ENCODE measurements around the gene ARHGEF18. TPM values are rescaled to one million over a fixed set of nuclear protein-coding genes. Genes with fewer than 3 reads are reported as not detected.
"Not testable (repeated sequence)": the region's sequence is repeated elsewhere in the genome, so short reads cannot be mapped to it uniquely, and the experiment has no call there.

ARHGEF18 gene
- total and polyA plus RNA-seq, 2 donors (not counting 1 experiment from before 2014, with no cell fraction given), result 74.0 to 94.9 TPM

DNA sequence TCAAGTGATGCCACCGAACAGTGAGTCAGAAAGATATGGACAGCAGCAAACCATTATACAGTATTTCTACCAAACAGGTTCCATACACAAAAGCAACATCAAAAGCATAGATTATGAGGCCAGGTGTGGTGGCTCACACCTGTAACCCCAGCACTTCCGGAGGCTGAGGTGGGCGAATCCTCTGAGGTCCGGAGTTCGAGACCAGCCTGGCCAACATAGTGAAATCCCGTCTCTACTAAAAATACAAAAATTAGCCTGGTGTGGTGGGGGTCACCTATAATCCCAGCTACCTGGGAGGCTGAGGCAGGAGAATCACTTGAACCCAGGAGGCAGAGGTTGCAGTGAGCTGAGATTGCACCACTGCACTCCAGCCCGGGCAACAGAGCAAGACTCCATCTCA lies 1.7 kb upstream of the ARHGEF18 start:
- intact Hi-C loops (cut with micrococcal nuclease), result loop anchor here (1.0 to 10.0 kb wide), 5 partner anchors 50 to 1660 kb away; partner anchors contain the start of genes FCER2 and VAV1
- not testable (repeated sequence) for DNase-seq; H3K36me3 ChIP-seq (replicated peaks in 1 of 2; ENCODE audit: control extremely low read depth in 1 of 2, control insufficient read depth in 1 of 2, extremely low read depth in 1 of 2, insufficient read depth in 2 of 2, low read length in 1 of 2); H2AFZ ChIP-seq (ENCODE audit: insufficient read depth, low read depth, low read length, poor library complexity, severe bottlenecking); H3K27me3 Mint-ChIP-seq; H3K9me3 Mint-ChIP-seq (ENCODE audit: insufficient read depth); ATAC-seq (ENCODE audit: low read depth); H3K27me3 ChIP-seq (replicated peaks in 1 of 4; ENCODE audit: control extremely low read depth in 1 of 4, control insufficient read depth in 3 of 4, insufficient read depth in 4 of 4, low read length in 3 of 4); H4K20me1 ChIP-seq (ENCODE audit: control insufficient read depth, insufficient read depth, low read length, poor library complexity, severe bottlenecking)
- ChIA-PET CTCF (interaction anchor here (1.4 kb wide), 1 partner anchor 34 kb away, joined by 4 read pairs; no protein-coding TSS in a partner anchor), POLR2A (interaction anchor here (1.2 kb wide), 1 partner anchor 10 kb away, joined by 3 read pairs; no protein-coding TSS in a partner anchor)
- H3K27ac Mint-ChIP-seq, result peak overlapping the region; percentile 96
- Histone ChIP-seq H3K9ac (ENCODE audit: low read length) (peak overlapping the region; percentile 65), H3K79me2 (ENCODE audit: control insufficient read depth, insufficient read depth, low read length) (peaks cover 62% of the 10 kb centered on the region), H3K27ac (ENCODE audit: low read length in 2 of 2) (peak overlapping the region; percentile 96 to 99), H3K9me3 (ENCODE audit: control extremely low read depth in 1 of 3, control insufficient read depth in 2 of 3, insufficient read depth in 1 of 3, low read length in 2 of 3) (peaks cover 2 to 22% (median 5%) of the 10 kb centered on the region in 3 donors), H3K4me1 (ENCODE audit: control insufficient read depth in 2 of 2, insufficient read depth in 2 of 2, low read length in 2 of 2) (peaks cover 67 to 84% of the 10 kb centered on the region in 2 donors), H3K4me2 (replicated peaks; ENCODE audit: low read depth, low read length, poor library complexity, severe bottlenecking) (peak overlapping the region; percentile 90), H3K4me3 (ENCODE audit: control extremely low read depth in 1 of 5, extremely low read depth in 1 of 5, insufficient read depth in 1 of 5, low read depth in 2 of 5, low read length in 4 of 5) (peak overlapping the region in 3 of 5 experiments; percentile 36 to 57 (median 43))
- WGBS (ENCODE audit: insufficient coverage), result 50% methylated on average over 1 of the region's 7 CpGs
- peak overlapping the region; percentile 83 for H3K4me3 Mint-ChIP-seq
- peaks cover 78% of the 10 kb centered on the region for H3K4me1 Mint-ChIP-seq

DNA sequence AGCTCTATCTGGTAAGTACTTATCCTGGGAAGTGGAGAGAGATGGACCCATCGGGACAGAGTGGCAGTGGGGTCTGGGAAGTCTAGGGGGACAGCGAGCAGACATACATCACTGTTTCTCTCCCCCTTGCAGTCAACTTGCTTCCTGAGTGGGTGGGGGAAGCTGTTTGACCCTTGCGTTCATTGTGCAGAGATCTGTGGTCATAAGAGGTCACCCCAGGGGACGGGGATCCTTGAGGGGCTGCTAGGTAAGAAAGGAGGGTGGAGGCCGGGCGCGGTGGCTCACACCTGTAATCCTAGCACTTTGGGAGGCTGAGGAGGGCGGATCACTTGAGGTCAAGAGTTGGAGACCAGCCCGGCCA lies 474 bp downstream of the ARHGEF18 start:
- ATAC-seq (ENCODE audit: low read depth), result no peak
- H4K20me1 ChIP-seq (ENCODE audit: control insufficient read depth, insufficient read depth, low read length, poor library complexity, severe bottlenecking), result peaks cover 13% of the 10 kb centered on the region
- intact Hi-C loops (cut with micrococcal nuclease), result loop anchor here (1.0 to 10.0 kb wide), 5 partner anchors 12 to 1662 kb away; partner anchors contain the start of genes FCER2 and VAV1
- peaks cover 63% of the 10 kb centered on the region for H3K79me2 ChIP-seq (ENCODE audit: control insufficient read depth, insufficient read depth, low read length)
- peak overlapping the region; percentile 96 to 99 for H3K27ac ChIP-seq (ENCODE audit: low read length in 2 of 2)
- peak overlapping the region; percentile 97 for H3K27ac Mint-ChIP-seq
- H3K4me1 Mint-ChIP-seq, result peaks cover 79% of the 10 kb centered on the region
- no peak for DNase-seq
- peaks cover 4% of the 10 kb centered on the region for H3K9me3 Mint-ChIP-seq (ENCODE audit: insufficient read depth)
- H3K36me3 ChIP-seq (replicated peaks in 1 of 2; ENCODE audit: control extremely low read depth in 1 of 2, control insufficient read depth in 1 of 2, extremely low read depth in 1 of 2, insufficient read depth in 2 of 2, low read length in 1 of 2), result peaks cover 5 to 16% of the 10 kb centered on the region in 2 experiments
- H3K27me3 Mint-ChIP-seq, result no peaks in the 10 kb centered on the region
- 0% methylated on average over 5 of the region's 9 CpGs for WGBS (ENCODE audit: insufficient coverage)
- H3K27me3 ChIP-seq (replicated peaks in 1 of 4; ENCODE audit: control extremely low read depth in 1 of 4, control insufficient read depth in 3 of 4, insufficient read depth in 4 of 4, low read length in 3 of 4), result no peaks in the 10 kb centered on the region
- ChIA-PET CTCF (interaction anchor here (0.5 to 9.9 kb wide), 16 partner anchors 10 to 250 kb away, joined by 3 to 179 read pairs (median 4); no protein-coding TSS in a partner anchor), POLR2A (interaction anchor here (1.0 to 4.0 kb wide), 8 partner anchors 8 to 250 kb away, joined by 3 to 29 read pairs (median 6); no protein-coding TSS in a partner anchor)
- peaks cover 61 to 80% of the 10 kb centered on the region in 2 donors for H3K4me1 ChIP-seq (ENCODE audit: control insufficient read depth in 2 of 2, insufficient read depth in 2 of 2, low read length in 2 of 2)
- peak overlapping the region; percentile 99 for H3K4me3 Mint-ChIP-seq
- H3K4me2 ChIP-seq (replicated peaks; ENCODE audit: low read depth, low read length, poor library complexity, severe bottlenecking), result peak overlapping the region; percentile 88
- H3K9me3 ChIP-seq (ENCODE audit: control extremely low read depth in 1 of 3, control insufficient read depth in 2 of 3, insufficient read depth in 1 of 3, low read length in 2 of 3), result peaks cover 2 to 22% (median 8%) of the 10 kb centered on the region in 3 donors
- H2AFZ ChIP-seq (ENCODE audit: insufficient read depth, low read depth, low read length, poor library complexity, severe bottlenecking), result no peak overlapping the region
- peak overlapping the region; percentile 66 to 100 (median 97) for H3K4me3 ChIP-seq (ENCODE audit: control extremely low read depth in 1 of 5, extremely low read depth in 1 of 5, insufficient read depth in 1 of 5, low read depth in 2 of 5, low read length in 4 of 5)
- TF ChIP-seq EZH2 (IDR thresholded peaks at IDR 0.05; ENCODE audit: borderline replicate concordance, insufficient read depth, low read depth, low read length, poor library complexity, severe bottlenecking) (no peak), CTCF (IDR thresholded peaks at IDR 0.05) (no peak)
- H3K9ac ChIP-seq (ENCODE audit: low read length), result peak overlapping the region; percentile 93

Measured in B cell (primary cell).